Measurements from ENCODE around the gene TMEM222. TPM values are rescaled to one million over a fixed set of nuclear protein-coding genes. Genes with fewer than 3 reads are reported as not detected.

The TMEM222 gene
- polyA plus RNA-seq, 1 of the 3 experiments (the other 2 are of a cell fraction), result 51.7 TPM

GRCh38 chr1:27327964-27328363, 6.0 kb downstream of the TMEM222 start:
- no peaks in the 10 kb centered on the region for H3F3A ChIP-seq (replicated peaks; ENCODE audit: insufficient read depth)
- TF ChIP-seq TEAD4 (IDR thresholded peaks at IDR 0.05; ENCODE audit: borderline replicate concordance, insufficient read depth) (no peak), FOSL2 (IDR thresholded peaks at IDR 0.05; ENCODE audit: borderline replicate concordance, low read depth) (no peak), POLR2AphosphoS5 (IDR thresholded peaks at IDR 0.05; ENCODE audit: low read depth, low read length) (no peak), YY1 (IDR thresholded peaks at IDR 0.05; ENCODE audit: low read depth) (no peak), FOXJ3 (CRISPR knock-in tag; IDR thresholded peaks at IDR 0.05) (no peak), RCOR1 (IDR thresholded peaks at IDR 0.05; ENCODE audit: low read length) (no peak), MXI1 (IDR thresholded peaks at IDR 0.05; ENCODE audit: low read depth, low read length) (no peak), REST (IDR thresholded peaks at IDR 0.05; ENCODE audit: low read depth, low read length) (no peak)
- TF ChIP-seq, protein P1, sequence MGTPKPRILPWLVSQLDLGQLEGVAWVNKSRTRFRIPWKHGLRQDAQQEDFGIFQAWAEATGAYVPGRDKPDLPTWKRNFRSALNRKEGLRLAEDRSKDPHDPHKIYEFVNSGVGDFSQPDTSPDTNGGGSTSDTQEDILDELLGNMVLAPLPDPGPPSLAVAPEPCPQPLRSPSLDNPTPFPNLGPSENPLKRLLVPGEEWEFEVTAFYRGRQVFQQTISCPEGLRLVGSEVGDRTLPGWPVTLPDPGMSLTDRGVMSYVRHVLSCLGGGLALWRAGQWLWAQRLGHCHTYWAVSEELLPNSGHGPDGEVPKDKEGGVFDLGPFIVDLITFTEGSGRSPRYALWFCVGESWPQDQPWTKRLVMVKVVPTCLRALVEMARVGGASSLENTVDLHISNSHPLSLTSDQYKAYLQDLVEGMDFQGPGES (IDR thresholded peaks at IDR 0.05; ENCODE audit: low read depth, low read length), result no peak
- TF ChIP-seq, protein P2, sequence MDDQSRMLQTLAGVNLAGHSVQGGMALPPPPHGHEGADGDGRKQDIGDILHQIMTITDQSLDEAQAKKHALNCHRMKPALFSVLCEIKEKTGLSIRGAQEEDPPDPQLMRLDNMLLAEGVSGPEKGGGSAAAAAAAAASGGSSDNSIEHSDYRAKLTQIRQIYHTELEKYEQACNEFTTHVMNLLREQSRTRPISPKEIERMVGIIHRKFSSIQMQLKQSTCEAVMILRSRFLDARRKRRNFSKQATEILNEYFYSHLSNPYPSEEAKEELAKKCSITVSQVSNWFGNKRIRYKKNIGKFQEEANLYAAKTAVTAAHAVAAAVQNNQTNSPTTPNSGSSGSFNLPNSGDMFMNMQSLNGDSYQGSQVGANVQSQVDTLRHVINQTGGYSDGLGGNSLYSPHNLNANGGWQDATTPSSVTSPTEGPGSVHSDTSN (IDR thresholded peaks at IDR 0.05), result no peak
- TF ChIP-seq, protein P3, sequence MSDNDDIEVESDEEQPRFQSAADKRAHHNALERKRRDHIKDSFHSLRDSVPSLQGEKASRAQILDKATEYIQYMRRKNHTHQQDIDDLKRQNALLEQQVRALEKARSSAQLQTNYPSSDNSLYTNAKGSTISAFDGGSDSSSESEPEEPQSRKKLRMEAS (IDR thresholded peaks at IDR 0.05; ENCODE audit: low read depth), result no peak
- H3K4me1 ChIP-seq (ENCODE audit: control insufficient read depth in 1 of 2, insufficient read depth in 2 of 2, low read depth in 1 of 2, low read length in 1 of 2), result peaks cover 5 to 11% of the 10 kb centered on the region in 2 experiments; a peak in 2 of 4 replicates
- no peaks in the 10 kb centered on the region for H3K9me2 ChIP-seq
- no peaks in the 10 kb centered on the region for H3K9me3 ChIP-seq
- H4K20me1 ChIP-seq (ENCODE audit: insufficient read depth), result peaks cover 18% of the 10 kb centered on the region; the same call in 1 of the 2 replicates
- H2AFZ ChIP-seq (ENCODE audit: low read depth), result no peak overlapping the region
- H3K79me2 ChIP-seq (ENCODE audit: insufficient read depth), result peaks cover 81% of the 10 kb centered on the region
- H3K27ac ChIP-seq (ENCODE audit: low read depth in 2 of 2, low read length in 1 of 2), result no peak overlapping the region
- CTCF ChIA-PET, result interaction anchor here (0.9 to 17.1 kb wide), 9 partner anchors 8 to 333 kb away, joined by 3 to 185 read pairs (median 3); partner anchors contain the start of gene AHDC1
- POLR2A ChIA-PET, result no interaction called here
- no peak overlapping the region for H3K4me2 ChIP-seq
- DNase-seq, result no peak
- no peaks in the 10 kb centered on the region for H3K27me3 ChIP-seq (ENCODE audit: insufficient read depth)
- H3K9ac ChIP-seq, result no peak overlapping the region
- H3K4me3 ChIP-seq (ENCODE audit: low read depth in 2 of 2, low read length in 1 of 2), result no peak overlapping the region
- peaks cover 12 to 59% of the 10 kb centered on the region in 2 experiments for H3K36me3 ChIP-seq (replicated peaks in 1 of 2; ENCODE audit: control insufficient read depth in 1 of 2, insufficient read depth in 2 of 2, low read length in 1 of 2)
- 94% methylated on average over 5 of the region's 5 CpGs for WGBS (ENCODE audit: low lambda C conversion rate)

Measured in SK-N-SH (cell line).